PC-3 (cell line): ENCODE data around the gene CRISPLD2. TPM values are rescaled to one million over a fixed set of nuclear protein-coding genes. Genes with fewer than 3 reads are reported as not detected.
A peak's percentile ranks its signal among the peaks of the same experiment; 100 is the strongest.

Experiments
- ATAC-seq: fragments of 200-7000 bp; cut with Tn5 transposase; 2 replicates; pipeline ENCODE4 v1.9.1; 2020; ENCODE audit warnings: mild to moderate bottlenecking, moderate library complexity
- BruUV-seq: library from RNA; stranded (reverse); fragments of 400-500 nt; replicated peaks from 2 replicates; lab custom pipeline; 2021; lab: Mats Ljungman, UMichigan
- CTCF ChIA-PET: fragments of 300-600 bp; sonication (Branson Sonifier 250); formaldehyde crosslinking; loops from one replicate; lab custom pipeline; 2022; ENCODE audit warnings: antibody characterized with exemption; lab: Charles Lee
- POLR2A ChIA-PET: fragments of 300-600 bp; sonication (Branson Sonifier 250); formaldehyde crosslinking; loops from one replicate; lab custom pipeline; 2022; ENCODE audit warnings: antibody characterized with exemption; ENCODE audit not compliant: unreplicated experiment; lab: Charles Lee
- DNase-seq: peaks from one replicate; pipeline ENCODE4 v3.0.0-alpha.2; 2015
- H2AFZ ChIP-seq: fragments of 300-600 bp; sonication (generic); 2 replicates; pipeline ENCODE4 v1.6.0; 2016; ENCODE audit warnings: antibody characterized with exemption, low read length
- H3F3A ChIP-seq: fragments of 300-600 bp; sonication (generic); one replicate; pipeline ENCODE4 v1.6.0; 2017; ENCODE audit warnings: antibody characterized with exemption, low read length, control low read depth, mild to moderate bottlenecking; ENCODE audit not compliant: unreplicated experiment
- H3K27ac ChIP-seq: fragments of 300-600 bp; sonication (generic); 2 replicates; pipeline ENCODE4 v1.5.1; 2016; ENCODE audit warnings: mild to moderate bottlenecking, low read length
- H3K27me3 ChIP-seq: fragments of 300-600 bp; sonication (generic); 2 replicates; pipeline ENCODE4 v1.6.1; 2016; ENCODE audit warnings: low read length, mixed read lengths
- H3K36me3 ChIP-seq: fragments of 300-600 bp; sonication (generic); 2 replicates; pipeline ENCODE4 v1.6.1; 2016; ENCODE audit warnings: low read depth, mixed run types, low read length, mixed read lengths
- H3K4me1 ChIP-seq: fragments of 300-600 bp; sonication (generic); 2 replicates; pipeline ENCODE4 v1.5.1; 2016; ENCODE audit warnings: low read length; ENCODE audit not compliant: insufficient read depth
- H3K4me2 ChIP-seq: fragments of 300-600 bp; sonication (generic); 2 replicates; pipeline ENCODE4 v1.6.0; 2016; ENCODE audit warnings: low read length
- H3K4me3 ChIP-seq: fragments of 300-600 bp; sonication (generic); 2 replicates; pipeline ENCODE4 v1.5.1; 2016; ENCODE audit warnings: mild to moderate bottlenecking, low read length, mixed read lengths
- H3K79me2 ChIP-seq: fragments of 300-600 bp; sonication (generic); 2 replicates; pipeline ENCODE4 v1.6.1; 2017; ENCODE audit warnings: low read length, mixed read lengths
- H3K9ac ChIP-seq: fragments of 300-600 bp; sonication (generic); 2 replicates; pipeline ENCODE4 v1.6.0; 2016; ENCODE audit warnings: mild to moderate bottlenecking, low read length
- H3K9me2 ChIP-seq: fragments of 300-600 bp; sonication (generic); replicated peaks from 2 replicates; pipeline ENCODE4 v1.6.1; 2016; ENCODE audit warnings: mixed run types, low read length, mixed read lengths
- H3K9me3 ChIP-seq: fragments of 300-600 bp; sonication (generic); 2 replicates; pipeline ENCODE4 v1.6.1; 2016; ENCODE audit warnings: low read length, mixed read lengths
- H4K20me1 ChIP-seq: fragments of 300-600 bp; sonication (generic); 2 replicates; pipeline ENCODE4 v1.6.1; 2016; ENCODE audit warnings: low read length, mixed read lengths
- CTCF ChIP-seq: fragments of 300-600 bp; sonication (generic); conservative IDR thresholded peaks from 2 replicates; pipeline ENCODE4 v1.5.1; 2017; ENCODE audit warnings: antibody characterized with exemption, low read depth, mild to moderate bottlenecking, low read length
- EZH2 ChIP-seq: fragments of 300-600 bp; sonication (generic); IDR thresholded peaks from one replicate; pipeline ENCODE4 v1.6.1; 2017; ENCODE audit warnings: antibody characterized with exemption, mild to moderate bottlenecking, low read length; ENCODE audit not compliant: unreplicated experiment
- EZH2phosphoT487 ChIP-seq: fragments of 300-600 bp; sonication (generic); IDR thresholded peaks from 2 replicates; pipeline ENCODE4 v1.6.1; 2018; ENCODE audit warnings: mild to moderate bottlenecking, antibody characterized with exemption, low read length, borderline replicate concordance
- intact Hi-C: fragments of 100-400 bp; cut with micrococcal nuclease; formaldehyde crosslinking; loops from 2 replicates; pipeline ENCODE4 v1.9.0; 2023
- total RNA-seq: library from RNA; depleted of rRNA; stranded (reverse); fragments of >200 nt; gene quantifications from 2 replicates; pipeline ENCODE4 v1.2.3, GENCODE V29; 2014

CRISPLD2 gene
- total RNA-seq, 1 experiment from 2014 or later, result 2.8 TPM

GRCh38 chr16:84782846-84783245 is 36.9 kb upstream of the CRISPLD2 start:
- BruUV-seq, result no TSS peak
- intact Hi-C loops, result no loop called here
- CTCF ChIA-PET, result no interaction called here

GRCh38 chr16:84785843-84786581 is 33.8 kb upstream of the CRISPLD2 start:
- no TSS peak for BruUV-seq
- Histone ChIP-seq H3K9me2 (no peaks in the 10 kb centered on the region), H2AFZ (no peak overlapping the region), H3K27ac (no peak overlapping the region), H3K4me1 (no peaks in the 10 kb centered on the region), H3K4me3 (no peak overlapping the region), H3K79me2 (no peaks in the 10 kb centered on the region), H3K36me3 (no peaks in the 10 kb centered on the region), H4K20me1 (no peaks in the 10 kb centered on the region), H3K4me2 (no peak overlapping the region), H3F3A (no peaks in the 10 kb centered on the region), H3K9ac (no peak overlapping the region), H3K27me3 (no peaks in the 10 kb centered on the region), H3K9me3 (no peaks in the 10 kb centered on the region)
- ATAC-seq (no peak), DNase-seq (no peak)
- intact Hi-C loops, result no loop called here
- POLR2A ChIA-PET, result no interaction called here
- CTCF ChIA-PET, result no interaction called here
- TF ChIP-seq EZH2 (no peak), EZH2phosphoT487 (no peak), CTCF (no peak)

More at GRCh38 chr16:84782846-84783245, 36.9 kb upstream of the CRISPLD2 start:
- H4K20me1 ChIP-seq, result no peaks in the 10 kb centered on the region
- H3K4me2 ChIP-seq, result no peak overlapping the region
- DNase-seq (peak; percentile 5), ATAC-seq (peak; percentile 40)
- no peak overlapping the region for H3K9ac ChIP-seq
- H3K27me3 ChIP-seq, result no peaks in the 10 kb centered on the region
- H3K4me1 ChIP-seq, result no peaks in the 10 kb centered on the region
- H3K79me2 ChIP-seq, result no peaks in the 10 kb centered on the region
- peaks cover 14% of the 10 kb centered on the region for H3K36me3 ChIP-seq
- H3K27ac ChIP-seq, result no peak overlapping the region
- no peaks in the 10 kb centered on the region for H3K9me2 ChIP-seq
- TF ChIP-seq CTCF, result no peak
- no peak for TF ChIP-seq EZH2phosphoT487
- TF ChIP-seq EZH2, result no peak
- no peaks in the 10 kb centered on the region for H3K9me3 ChIP-seq
- no peaks in the 10 kb centered on the region for H3F3A ChIP-seq
- POLR2A ChIA-PET, result no interaction called here
- no peak overlapping the region for H3K4me3 ChIP-seq
- H2AFZ ChIP-seq, result no peak overlapping the region

GRCh38 chr16:84786605-84787262 is 33.1 kb upstream of the CRISPLD2 start:
- no peak overlapping the region for H3K4me2 ChIP-seq
- no peak overlapping the region for H3K4me3 ChIP-seq
- no TSS peak for BruUV-seq
- ChIA-PET CTCF (no interaction called here), POLR2A (no interaction called here)
- H3K9ac ChIP-seq, result no peak overlapping the region
- no peaks in the 10 kb centered on the region for H3K36me3 ChIP-seq
- no peaks in the 10 kb centered on the region for H3F3A ChIP-seq
- H2AFZ ChIP-seq, result no peak overlapping the region
- no peaks in the 10 kb centered on the region for H3K9me3 ChIP-seq
- no peaks in the 10 kb centered on the region for H3K4me1 ChIP-seq
- H3K27me3 ChIP-seq, result no peaks in the 10 kb centered on the region
- H3K79me2 ChIP-seq, result no peaks in the 10 kb centered on the region
- no peak for DNase-seq
- intact Hi-C loops, result no loop called here
- TF ChIP-seq CTCF (no peak), EZH2 (no peak), EZH2phosphoT487 (no peak)
- no peak for ATAC-seq
- no peaks in the 10 kb centered on the region for H3K9me2 ChIP-seq
- no peaks in the 10 kb centered on the region for H4K20me1 ChIP-seq
- H3K27ac ChIP-seq, result no peak overlapping the region
